Fibroblast of lung (primary cell): ENCODE data around the gene WDFY2. TPM values are rescaled to one million over a fixed set of nuclear protein-coding genes. Genes with fewer than 3 reads are reported as not detected.
"Not testable (repeated sequence)": the region's sequence is repeated elsewhere in the genome, so short reads cannot be mapped to it uniquely, and the experiment has no call there.

ENCODE experiments used
- DNase-seq, 2 donors: peaks; one replicate each; pipeline versions ENCODE4 v3.0.0 to v3.0.0-alpha.2; 2010; ENCODE audit warnings: low read depth in 2 of 2
- H2AFZ ChIP-seq: 2 replicates; pipeline ENCODE4 v1.5.1; 2012; ENCODE audit warnings: low read length, control low read depth, inconsistent platforms
- H3K27ac ChIP-seq: 2 replicates; pipeline ENCODE4 v1.5.1; 2011; ENCODE audit warnings: low read length, control low read depth; ENCODE audit not compliant: insufficient read depth
- H3K27me3 ChIP-seq: 2 replicates; pipeline ENCODE4 v1.5.1; 2011; ENCODE audit warnings: mild to moderate bottlenecking, low read length; ENCODE audit not compliant: control insufficient read depth, insufficient read depth
- H3K36me3 ChIP-seq: 2 replicates; pipeline ENCODE4 v1.5.1; 2011; ENCODE audit warnings: low read length; ENCODE audit not compliant: control insufficient read depth, insufficient read depth
- H3K4me1 ChIP-seq: 2 replicates; pipeline ENCODE4 v1.5.1; 2011; ENCODE audit warnings: low read length; ENCODE audit not compliant: control insufficient read depth, insufficient read depth; ENCODE audit errors: extremely low read depth
- H3K4me2 ChIP-seq: 2 replicates; pipeline ENCODE4 v1.5.1; 2011; ENCODE audit warnings: low read length, control low read depth; ENCODE audit not compliant: insufficient read depth; ENCODE audit errors: extremely low read depth
- H3K4me3 ChIP-seq, 4 experiments: fragments of 200-600 bp in 1 of 4; sonication (generic) in 1 of 4; replicated peaks in 1 of 4; 2 replicates each; pipeline ENCODE4 v1.5.1; 2011 to 2016; ENCODE audit warnings: low read length in 4 of 4, low read depth in 3 of 4, mild to moderate bottlenecking in 3 of 4, control low read depth in 2 of 4, inconsistent platforms in 1 of 4, mixed read lengths in 1 of 4; ENCODE audit not compliant: insufficient read depth in 1 of 4; ENCODE audit errors: control extremely low read depth in 1 of 4
- H3K79me2 ChIP-seq: 2 replicates; pipeline ENCODE4 v1.5.1; 2012; ENCODE audit warnings: mild to moderate bottlenecking, low read length, inconsistent platforms; ENCODE audit not compliant: control insufficient read depth, insufficient read depth
- H3K9ac ChIP-seq: 2 replicates; pipeline ENCODE4 v1.5.1; 2011; ENCODE audit warnings: mild to moderate bottlenecking, low read length, control low read depth; ENCODE audit not compliant: insufficient read depth
- H3K9me3 ChIP-seq: 2 replicates; pipeline ENCODE4 v1.5.1; 2012; ENCODE audit warnings: low read depth, low read length; ENCODE audit not compliant: control insufficient read depth, insufficient read depth
- H4K20me1 ChIP-seq: 2 replicates; pipeline ENCODE4 v1.5.1; 2011; ENCODE audit warnings: low read length; ENCODE audit not compliant: control insufficient read depth, insufficient read depth; ENCODE audit errors: extremely low read depth
- CTCF ChIP-seq, 2 donors: IDR thresholded peaks in 1 of 2; conservative IDR thresholded peaks in 1 of 2; 1 replicate in 1 of 2; 2 replicates in 1 of 2; pipeline ENCODE4 v1.5.1; 2011 to 2012; ENCODE audit warnings: low read length in 2 of 2, control low read depth in 1 of 2, inconsistent platforms in 1 of 2, low read depth in 1 of 2, mild to moderate bottlenecking in 1 of 2
- EZH2 ChIP-seq: IDR thresholded peaks from 2 replicates; pipeline ENCODE4 v1.5.1; 2012; ENCODE audit warnings: low read length, control low read depth, mild to moderate bottlenecking; ENCODE audit errors: missing control alignments
- polyA plus RNA-seq, 2 donors: library from polyadenylated mRNA; depleted of rRNA in 1 of 2; stranded (reverse) in 1 of 2; unstranded in 1 of 2; fragments of >200 nt; gene quantifications; 2 replicates each; pipeline ENCODE4 v1.2.1, GENCODE V29; 2011 to 2012; ENCODE audit warnings: missing spikeins in 1 of 2
- total RNA-seq: library from RNA; depleted of rRNA; stranded (reverse); fragments of >200 nt; gene quantifications from 2 replicates; pipeline ENCODE4 v1.2.1, GENCODE V29; 2014

Gene WDFY2
- total and polyA plus RNA-seq, 2 donors (not counting 1 experiment from before 2014, with no cell fraction given) = 4.9 to 9.2 TPM

DNA sequence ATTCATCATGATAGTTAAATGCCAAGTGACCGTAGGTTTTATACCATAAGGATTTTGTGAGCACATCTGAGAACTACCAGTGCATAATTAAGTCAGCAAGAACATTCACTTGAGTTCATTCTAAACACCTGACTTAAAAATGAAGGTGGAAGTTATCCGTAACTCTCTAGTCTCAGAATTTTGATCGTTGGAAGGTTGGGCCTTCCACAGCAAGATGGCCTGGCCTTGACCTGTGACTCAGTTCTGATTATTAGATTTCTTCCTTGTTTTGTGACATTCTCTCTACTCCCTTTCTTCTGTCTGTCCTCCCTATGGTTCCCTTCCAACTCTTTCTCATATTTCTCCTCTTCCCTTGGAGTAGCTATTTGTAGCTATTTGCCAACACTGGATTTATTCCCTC, 20.0 kb upstream of the WDFY2 start:
- no peak overlapping the region for H3K9ac ChIP-seq
- DNase-seq = no peak
- no peak overlapping the region for H3K4me3 ChIP-seq
- H3K27me3 ChIP-seq = no peaks in the 10 kb centered on the region
- H3K36me3 ChIP-seq = no peaks in the 10 kb centered on the region
- H3K79me2 ChIP-seq = no peaks in the 10 kb centered on the region
- no peaks in the 10 kb centered on the region for H3K4me1 ChIP-seq
- no peak for TF ChIP-seq CTCF (conservative IDR thresholded peaks at IDR 0.05 in 1 of 2, IDR thresholded peaks at IDR 0.05 in 1 of 2; ENCODE audit: low read depth in 1 of 2, low read length in 2 of 2)
- TF ChIP-seq EZH2 = no peak
- H4K20me1 ChIP-seq = no peaks in the 10 kb centered on the region
- no peak overlapping the region for H3K27ac ChIP-seq
- no peaks in the 10 kb centered on the region for H3K9me3 ChIP-seq
- no peak overlapping the region for H3K4me2 ChIP-seq
- no peak overlapping the region for H2AFZ ChIP-seq

DNA sequence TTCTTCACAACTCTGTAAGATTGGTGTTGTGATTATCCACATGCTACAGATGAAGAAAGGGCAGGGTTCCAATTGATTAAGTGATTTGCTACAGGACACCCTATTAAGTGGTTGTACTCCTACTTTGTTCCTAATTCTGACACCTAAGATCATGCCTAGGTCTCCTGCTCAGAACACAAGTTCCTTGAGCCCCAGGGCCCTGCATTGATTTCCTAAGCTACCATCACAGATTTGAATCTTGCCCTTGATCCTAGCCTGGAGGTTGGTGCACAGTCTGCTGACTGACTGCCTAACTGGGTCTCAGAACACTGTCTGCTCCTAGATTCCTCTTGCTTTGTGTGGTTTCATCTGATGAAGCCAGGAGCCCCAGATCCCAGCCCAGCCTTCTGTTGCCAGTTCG, 19.6 kb upstream of the WDFY2 start:
- Histone ChIP-seq H3K79me2 (no peaks in the 10 kb centered on the region), H3K4me3 (no peak overlapping the region), H3K4me2 (no peak overlapping the region), H3K27me3 (no peaks in the 10 kb centered on the region), H3K36me3 (no peaks in the 10 kb centered on the region), H4K20me1 (no peaks in the 10 kb centered on the region), H3K4me1 (no peaks in the 10 kb centered on the region), H3K9me3 (no peaks in the 10 kb centered on the region), H3K27ac (no peak overlapping the region), H2AFZ (no peak overlapping the region), H3K9ac (no peak overlapping the region)
- DNase-seq = no peak
- TF ChIP-seq EZH2 (no peak), CTCF (conservative IDR thresholded peaks at IDR 0.05 in 1 of 2, IDR thresholded peaks at IDR 0.05 in 1 of 2; ENCODE audit: low read depth in 1 of 2, low read length in 2 of 2) (no peak)

GRCh38 chr13:51569001-51569400, 15.3 kb upstream of the WDFY2 start:
- not testable (repeated sequence) for H3K4me1 ChIP-seq, H3K36me3 ChIP-seq, H3K4me3 ChIP-seq, H3K27me3 ChIP-seq, H3K9ac ChIP-seq, H3K27ac ChIP-seq, H3K4me2 ChIP-seq, H3K9me3 ChIP-seq, H2AFZ ChIP-seq, DNase-seq, H4K20me1 ChIP-seq, H3K79me2 ChIP-seq
